ENCODE data around the gene FSIP2. TPM values are rescaled to one million over a fixed set of nuclear protein-coding genes. Genes with fewer than 3 reads are reported as not detected.

The FSIP2 gene
- total and polyA plus RNA-seq, 2 of the 8 experiments (the other 6 are each of a cell fraction or from before 2014, with no cell fraction given): 0.47 to 1.4 TPM

GRCh38 chr2:185787227-185788145 lies 48.9 kb downstream of the FSIP2 start:
- Histone ChIP-seq H2BK5ac (ENCODE audit: low read depth, low read length) (no peak overlapping the region), H4K20me1 (replicated peaks in 1 of 2; ENCODE audit: control insufficient read depth in 1 of 2, insufficient read depth in 2 of 2, low read length in 2 of 2) (no peaks in the 10 kb centered on the region), H2AK5ac (ENCODE audit: low read depth, low read length) (no peak overlapping the region), H3K56ac (replicated peaks; ENCODE audit: insufficient read length, low read depth, low read length) (no peak overlapping the region), H3K23me2 (ENCODE audit: low read depth, low read length) (no peaks in the 10 kb centered on the region), H3K4me3 (ENCODE audit: extremely low read depth in 1 of 4, insufficient read depth in 2 of 4, low read depth in 3 of 4, low read length in 4 of 4) (no peak overlapping the region), H3K4me2 (ENCODE audit: insufficient read depth in 1 of 2, low read depth in 2 of 2, low read length in 2 of 2) (no peak overlapping the region), H3K18ac (ENCODE audit: extremely low read depth, low read length) (no peak overlapping the region), H3K36me3 (ENCODE audit: control insufficient read depth in 2 of 4, insufficient read depth in 4 of 4, low read length in 3 of 4) (no peaks in the 10 kb centered on the region), H3K23ac (ENCODE audit: insufficient read length) (no peak overlapping the region), H3K14ac (ENCODE audit: insufficient read length) (no peak overlapping the region), H4K8ac (ENCODE audit: extremely low read depth, insufficient read depth, low read length) (no peak overlapping the region), H4K5ac (ENCODE audit: insufficient read length, low read depth, low read length) (no peak overlapping the region), H3K79me2 (ENCODE audit: control insufficient read depth in 1 of 2, insufficient read depth in 2 of 2, low read length in 2 of 2) (no peaks in the 10 kb centered on the region), H3K4ac (replicated peaks; ENCODE audit: insufficient read length, low read depth, low read length) (no peak overlapping the region), H2BK20ac (ENCODE audit: low read length) (no peak overlapping the region), H3K79me1 (ENCODE audit: low read depth, low read length) (no peaks in the 10 kb centered on the region), H2BK120ac (replicated peaks; ENCODE audit: low read depth, low read length) (no peak overlapping the region), H2BK12ac (ENCODE audit: low read depth, low read length) (no peak overlapping the region), H3K9me3 (ENCODE audit: insufficient read depth in 2 of 2, low read depth in 1 of 2, low read length in 1 of 2) (no peaks in the 10 kb centered on the region), H3K9ac (replicated peaks in 1 of 4; ENCODE audit: extremely low read depth in 1 of 4, low read depth in 3 of 4, low read length in 3 of 4) (no peak overlapping the region), H2BK15ac (ENCODE audit: low read length) (no peak overlapping the region), H2AFZ (ENCODE audit: low read length) (no peak overlapping the region), H3K4me1 (replicated peaks in 1 of 4; ENCODE audit: control insufficient read depth in 3 of 4, insufficient read depth in 4 of 4, low read length in 3 of 4) (no peaks in the 10 kb centered on the region), H3K27ac (ENCODE audit: low read depth, low read length) (no peak overlapping the region), H3K27me3 (replicated peaks in 1 of 4; ENCODE audit: control insufficient read depth in 3 of 4, extremely low read depth in 1 of 4, insufficient read depth in 3 of 4, low read length in 3 of 4) (no peaks in the 10 kb centered on the region), H4K91ac (replicated peaks; ENCODE audit: insufficient read length, low read length) (no peak overlapping the region)
- ChIA-PET POLR2A (ENCODE audit: partially characterized antibody) (no interaction called here), CTCF (ENCODE audit: partially characterized antibody) (interaction anchor here (2.6 kb wide), 1 partner anchor 49 kb away, joined by 7 read pairs; the partner anchor contains the start of gene FSIP2)
- DNase-seq (ENCODE audit: low read depth in 1 of 2, low spot score in 2 of 2) (no peak), FAIRE-seq (no peak)
- 94% methylated on average over 2 of the region's 2 CpGs; no CpG with 5 or more reads in 1 of the 2 experiments for WGBS, 2 experiments (ENCODE audit: extremely low coverage in 1 of 2, insufficient coverage in 1 of 2, insufficient read length in 1 of 2, insufficient replicate concordance in 2 of 2, low coverage in 1 of 2, low lambda C conversion rate in 2 of 2, missing lambda C conversion rate in 1 of 2)
- TF ChIP-seq KDM1A (IDR thresholded peaks at IDR 0.05; ENCODE audit: borderline replicate concordance, low read length) (no peak), USF2 (IDR thresholded peaks at IDR 0.05; ENCODE audit: low read length) (no peak), NANOG (IDR thresholded peaks at IDR 0.05; ENCODE audit: insufficient read depth, low read depth, low read length, poor library complexity, severe bottlenecking) (no peak), HDAC6 (IDR thresholded peaks at IDR 0.05; ENCODE audit: low read depth, low read length) (no peak)

All from H1 (cell line).